ENCODE data around the gene RPS21. TPM values are rescaled to one million over a fixed set of nuclear protein-coding genes. Genes with fewer than 3 reads are reported as not detected.

Gene RPS21
- total RNA-seq, 1 donor from 2014 or later, result 830 TPM

DNA sequence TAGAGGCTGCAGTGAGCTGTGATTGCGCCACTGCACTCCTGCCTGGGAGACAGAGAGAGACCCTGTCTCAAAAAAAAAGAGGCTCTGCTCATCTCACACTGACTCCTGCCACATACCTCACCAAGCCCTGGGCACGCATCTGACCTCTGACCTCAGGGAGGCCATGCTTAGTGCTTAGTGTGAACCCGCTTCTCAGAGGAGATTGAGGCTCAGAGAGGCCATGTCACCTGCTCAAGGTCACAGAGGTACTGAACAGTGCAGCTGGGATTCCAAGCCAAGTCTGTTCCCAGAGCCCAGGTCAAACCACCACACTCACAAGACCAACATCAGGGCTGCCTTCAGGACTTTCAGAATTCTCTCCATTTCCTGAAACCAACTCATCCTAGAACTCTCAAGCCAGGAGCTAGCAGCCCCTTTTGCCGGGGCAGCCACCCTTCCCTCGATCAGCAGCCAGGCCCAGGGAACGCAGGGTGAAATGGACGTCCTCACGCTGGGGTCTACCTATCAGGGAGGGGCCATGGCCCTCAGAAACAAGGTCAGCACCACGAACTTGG, 17.3 kb downstream of the RPS21 start:
- H3K27me3 Mint-ChIP-seq (ENCODE audit: low read depth), result no peaks in the 10 kb centered on the region
- H3K9me3 Mint-ChIP-seq (ENCODE audit: low read depth), result no peaks in the 10 kb centered on the region
- no peak overlapping the region for H3K4me3 Mint-ChIP-seq (ENCODE audit: unreplicated experiment)
- no peak for DNase-seq (ENCODE audit: low spot score)
- peaks cover 11% of the 10 kb centered on the region for H3K4me1 Mint-ChIP-seq (ENCODE audit: low read depth)
- TF ChIP-seq, protein P1, sequence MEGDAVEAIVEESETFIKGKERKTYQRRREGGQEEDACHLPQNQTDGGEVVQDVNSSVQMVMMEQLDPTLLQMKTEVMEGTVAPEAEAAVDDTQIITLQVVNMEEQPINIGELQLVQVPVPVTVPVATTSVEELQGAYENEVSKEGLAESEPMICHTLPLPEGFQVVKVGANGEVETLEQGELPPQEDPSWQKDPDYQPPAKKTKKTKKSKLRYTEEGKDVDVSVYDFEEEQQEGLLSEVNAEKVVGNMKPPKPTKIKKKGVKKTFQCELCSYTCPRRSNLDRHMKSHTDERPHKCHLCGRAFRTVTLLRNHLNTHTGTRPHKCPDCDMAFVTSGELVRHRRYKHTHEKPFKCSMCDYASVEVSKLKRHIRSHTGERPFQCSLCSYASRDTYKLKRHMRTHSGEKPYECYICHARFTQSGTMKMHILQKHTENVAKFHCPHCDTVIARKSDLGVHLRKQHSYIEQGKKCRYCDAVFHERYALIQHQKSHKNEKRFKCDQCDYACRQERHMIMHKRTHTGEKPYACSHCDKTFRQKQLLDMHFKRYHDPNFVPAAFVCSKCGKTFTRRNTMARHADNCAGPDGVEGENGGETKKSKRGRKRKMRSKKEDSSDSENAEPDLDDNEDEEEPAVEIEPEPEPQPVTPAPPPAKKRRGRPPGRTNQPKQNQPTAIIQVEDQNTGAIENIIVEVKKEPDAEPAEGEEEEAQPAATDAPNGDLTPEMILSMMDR (IDR thresholded peaks at IDR 0.05), result no peak
- H3K27ac Mint-ChIP-seq (ENCODE audit: unreplicated experiment), result no peak overlapping the region
- no peaks in the 10 kb centered on the region for H3K36me3 Mint-ChIP-seq (ENCODE audit: low read depth)

DNA sequence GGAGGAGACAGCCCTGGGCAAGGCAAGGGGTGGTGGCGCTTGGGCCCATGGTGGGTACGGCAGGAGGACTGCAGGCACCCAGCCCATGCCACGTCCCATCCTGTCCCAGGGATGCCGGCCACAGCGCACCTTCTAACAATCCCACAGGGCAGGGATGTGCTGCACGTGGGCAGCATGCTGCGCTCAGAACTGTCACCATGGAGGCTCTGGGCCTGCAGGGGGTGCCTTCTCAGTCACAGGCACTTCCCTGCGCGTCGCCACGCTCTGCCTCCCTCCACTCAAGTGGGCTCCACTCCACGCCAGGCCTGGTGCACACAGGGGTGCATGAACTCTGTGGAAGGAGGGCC, 17.8 kb downstream of the RPS21 start:
- Mint-ChIP-seq H3K4me3 (ENCODE audit: unreplicated experiment) (no peak overlapping the region), H3K27me3 (ENCODE audit: low read depth) (no peaks in the 10 kb centered on the region), H3K9me3 (ENCODE audit: low read depth) (no peaks in the 10 kb centered on the region), H3K36me3 (ENCODE audit: low read depth) (no peaks in the 10 kb centered on the region), H3K27ac (ENCODE audit: unreplicated experiment) (no peak overlapping the region), H3K4me1 (ENCODE audit: low read depth) (peaks cover 11% of the 10 kb centered on the region)
- TF ChIP-seq, protein P1 (IDR thresholded peaks at IDR 0.05), result no peak
- DNase-seq (ENCODE audit: low spot score), result no peak

DNA sequence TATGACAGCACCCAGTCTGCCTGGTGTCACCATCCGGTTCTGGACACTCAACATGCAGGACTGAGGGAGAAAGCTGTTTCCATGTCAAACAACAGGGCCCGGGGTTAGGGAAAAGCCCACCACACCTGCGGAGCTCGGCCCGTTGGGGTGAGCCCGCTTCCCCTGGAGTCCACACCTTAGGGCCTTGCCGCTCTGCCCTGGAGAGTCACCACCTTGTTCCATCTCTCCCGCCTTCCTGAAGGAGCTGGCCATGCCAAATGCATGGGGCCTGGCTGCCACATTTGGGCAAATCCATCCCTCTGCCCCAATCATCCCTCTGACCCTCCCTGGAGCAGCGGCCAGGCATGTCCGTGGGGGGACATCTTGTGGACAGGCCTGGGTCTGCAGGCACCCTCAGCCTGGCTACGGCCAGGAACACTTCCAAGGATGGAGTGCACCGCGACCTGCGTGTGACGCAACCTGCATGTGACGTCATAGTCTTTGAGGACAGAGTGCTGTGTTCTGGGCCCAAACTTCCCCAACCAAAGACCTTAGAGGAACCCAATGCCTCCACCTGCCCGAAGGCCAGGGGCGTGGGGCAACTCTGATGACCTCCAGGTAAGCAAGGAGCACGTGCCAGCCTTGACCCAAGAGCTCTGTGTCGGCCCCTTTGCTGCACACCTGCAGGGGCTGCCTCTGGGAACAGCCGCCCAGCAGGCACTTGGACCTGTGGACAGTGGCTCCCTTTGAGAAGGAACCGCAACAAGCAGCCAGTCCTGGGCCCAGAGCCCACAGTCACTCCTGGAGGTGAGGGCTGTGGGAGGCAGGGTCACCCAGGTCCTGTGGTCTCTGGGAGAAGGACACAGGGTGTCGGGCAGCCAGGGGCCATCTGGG, 18.4 kb downstream of the RPS21 start:
- Mint-ChIP-seq H3K4me1 (ENCODE audit: low read depth) (peaks cover 11% of the 10 kb centered on the region), H3K27me3 (ENCODE audit: low read depth) (no peaks in the 10 kb centered on the region), H3K27ac (ENCODE audit: unreplicated experiment) (no peak overlapping the region), H3K4me3 (ENCODE audit: unreplicated experiment) (peak overlapping the region; percentile 65), H3K9me3 (ENCODE audit: low read depth) (no peaks in the 10 kb centered on the region), H3K36me3 (ENCODE audit: low read depth) (no peaks in the 10 kb centered on the region)
- DNase-seq (ENCODE audit: low spot score), result no peak
- TF ChIP-seq, protein P1 (IDR thresholded peaks at IDR 0.05), result peak; percentile 77

DNA sequence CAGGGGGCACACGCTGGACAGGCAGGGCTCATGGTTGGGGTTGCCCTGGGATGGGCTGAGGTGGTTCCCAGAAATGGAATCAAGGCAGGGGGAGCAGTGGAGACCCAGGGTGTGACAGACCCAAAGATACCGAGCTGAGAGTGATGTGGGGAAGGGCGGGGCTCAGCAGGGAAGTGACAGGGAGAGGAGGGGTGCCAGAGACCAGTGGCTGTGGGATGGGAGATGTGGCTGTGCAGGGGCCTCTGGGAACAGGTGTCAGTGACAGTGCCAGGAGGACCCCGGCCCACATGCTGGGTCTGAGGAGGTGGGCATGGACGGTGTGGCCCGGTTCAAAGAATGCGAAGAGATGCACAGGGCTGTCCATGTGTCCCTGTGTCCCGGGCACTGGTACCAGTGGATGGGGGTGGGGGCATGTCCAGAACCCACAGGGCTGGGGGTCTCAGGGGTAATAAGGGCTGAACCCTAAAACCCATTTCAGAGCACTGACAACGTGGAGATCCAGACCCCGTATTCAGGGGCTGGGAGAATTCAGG, 19.1 kb downstream of the RPS21 start:
- Mint-ChIP-seq H3K36me3 (ENCODE audit: low read depth) (no peaks in the 10 kb centered on the region), H3K27me3 (ENCODE audit: low read depth) (no peaks in the 10 kb centered on the region), H3K4me1 (ENCODE audit: low read depth) (peaks cover 11% of the 10 kb centered on the region), H3K4me3 (ENCODE audit: unreplicated experiment) (peak overlapping the region; percentile 65), H3K27ac (ENCODE audit: unreplicated experiment) (peak overlapping the region; percentile 49), H3K9me3 (ENCODE audit: low read depth) (no peaks in the 10 kb centered on the region)
- DNase-seq (ENCODE audit: low spot score), result no peak
- TF ChIP-seq, protein P1 (IDR thresholded peaks at IDR 0.05), result no peak

DNA sequence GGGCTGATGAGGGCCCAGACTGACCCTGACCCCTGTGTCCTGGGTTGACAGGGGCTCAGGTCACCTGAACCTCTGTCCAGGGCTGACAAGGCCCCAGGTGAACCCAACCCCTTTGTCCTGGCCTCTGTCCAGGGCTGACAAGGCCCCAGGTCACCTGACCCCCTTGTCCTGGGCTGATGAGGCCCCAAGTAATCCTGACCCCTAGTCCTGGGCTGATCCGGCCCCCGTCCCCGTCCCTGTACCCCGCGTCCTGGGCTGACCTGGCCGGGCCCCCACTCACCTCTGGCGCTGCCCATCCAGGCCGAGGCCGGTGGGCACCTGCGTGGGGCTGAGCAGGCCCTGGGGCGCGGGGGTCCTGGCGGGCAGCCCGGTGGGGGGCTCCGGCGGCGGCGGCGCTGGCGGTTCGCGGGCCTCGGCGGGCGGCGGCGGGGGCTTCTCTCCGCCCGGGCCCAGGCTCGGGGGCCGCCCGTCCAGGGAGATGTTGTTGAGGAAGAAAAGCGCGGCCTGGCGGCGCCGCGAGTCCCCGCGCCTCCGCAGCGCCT, 19.8 kb downstream of the RPS21 start:
- TF ChIP-seq, protein P1 (IDR thresholded peaks at IDR 0.05), result no peak
- no peaks in the 10 kb centered on the region for H3K27me3 Mint-ChIP-seq (ENCODE audit: low read depth)
- no peak for DNase-seq (ENCODE audit: low spot score)

More for the DNA sequence above, 19.8 kb downstream of the RPS21 start:
- peak overlapping the region; percentile 65 for H3K4me3 Mint-ChIP-seq (ENCODE audit: unreplicated experiment)
- no peaks in the 10 kb centered on the region for H3K9me3 Mint-ChIP-seq (ENCODE audit: low read depth)
- no peaks in the 10 kb centered on the region for H3K36me3 Mint-ChIP-seq (ENCODE audit: low read depth)
- no peak overlapping the region for H3K27ac Mint-ChIP-seq (ENCODE audit: unreplicated experiment)
- H3K4me1 Mint-ChIP-seq (ENCODE audit: low read depth), result peaks cover 11% of the 10 kb centered on the region
